Activated CD8-positive, alpha-beta memory T cell treated with anti-CD3 and anti-CD28 coated beads for 4 hours (primary cell): ENCODE data around the gene C20orf202.

Source experiments
- DNase-seq, 2 donors: peaks; one replicate each; pipeline ENCODE4 v3.0.0-alpha.2; 2020; ENCODE audit warnings: low read depth in 2 of 2

C20orf202 gene

GRCh38 chr20:1184638-1185315 lies 18.5 kb upstream of the C20orf202 start, which contains the start of gene TMEM74B:
TSS of gene TMEM74B (minus strand) at chr20:1184981. CDS start at chr20:1183801, 1,180 bp downstream.
- DNase-seq = no peak

- no peak for DNase-seq
Measured at GRCh38 chr20:1185316-1185741, 17.9 kb upstream of the C20orf202 start.

- no peak for DNase-seq
Measured at GRCh38 chr20:1185790-1186334, 17.4 kb upstream of the C20orf202 start.

GRCh38 chr20:1186367-1186991 lies 16.8 kb upstream of the C20orf202 start:
- no peak for DNase-seq

- no peak for DNase-seq
Measured at GRCh38 chr20:1187605-1188171, 15.6 kb upstream of the C20orf202 start.

- DNase-seq = no peak
Measured at GRCh38 chr20:1188347-1188746, 14.9 kb upstream of the C20orf202 start.

GRCh38 chr20:1189827-1190226 lies 13.4 kb upstream of the C20orf202 start:
- no peak for DNase-seq

DNA sequence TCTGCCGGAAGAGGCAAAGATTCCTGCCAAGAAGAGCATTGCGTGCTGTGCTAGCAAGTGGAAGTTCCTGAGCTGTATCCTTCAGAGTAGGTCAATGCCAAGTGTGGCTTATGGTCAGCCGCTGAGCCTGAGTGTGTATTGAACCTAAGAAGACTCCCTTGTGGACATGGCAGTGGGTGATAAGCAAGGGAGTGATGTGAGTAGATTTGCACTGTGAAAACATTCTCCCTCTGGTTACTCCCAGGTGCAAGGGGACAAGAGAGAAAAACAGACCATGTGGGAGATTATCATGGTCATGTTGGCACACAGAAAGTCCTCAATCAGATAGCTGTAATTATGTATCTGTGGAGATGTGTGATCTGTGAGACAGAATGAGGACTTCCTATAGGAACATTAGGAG lies 12.4 kb upstream of the C20orf202 start:
- DNase-seq = no peak

- no peak for DNase-seq
Measured at GRCh38 chr20:1191299-1191698, 12.0 kb upstream of the C20orf202 start.

- no peak for DNase-seq
Measured at GRCh38 chr20:1195226-1195625, 8.0 kb upstream of the C20orf202 start.

GRCh38 chr20:1196634-1197033 lies 6.6 kb upstream of the C20orf202 start:
- DNase-seq = no peak

GRCh38 chr20:1197801-1198200 lies 5.5 kb upstream of the C20orf202 start:
- DNase-seq = no peak

DNA sequence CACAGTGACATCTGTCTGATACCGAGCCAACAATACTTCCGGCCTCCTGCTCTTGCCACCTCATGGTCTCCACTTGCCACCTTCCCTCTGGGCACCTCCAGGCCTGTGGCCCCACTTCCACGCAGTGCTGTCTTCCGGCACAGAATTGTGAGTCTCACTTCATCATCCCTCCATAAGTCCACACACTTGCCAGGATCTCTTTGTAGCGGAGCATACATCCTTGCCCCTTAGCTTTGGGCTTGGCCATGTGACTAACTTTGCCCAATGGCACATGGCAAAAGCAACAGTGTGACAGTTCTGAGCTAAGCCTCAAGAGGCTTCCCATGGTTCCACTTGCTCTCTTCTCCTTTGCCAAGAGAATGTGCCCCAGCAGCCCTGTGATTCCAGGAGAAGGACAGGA lies 4.5 kb upstream of the C20orf202 start:
- no peak for DNase-seq

DNA sequence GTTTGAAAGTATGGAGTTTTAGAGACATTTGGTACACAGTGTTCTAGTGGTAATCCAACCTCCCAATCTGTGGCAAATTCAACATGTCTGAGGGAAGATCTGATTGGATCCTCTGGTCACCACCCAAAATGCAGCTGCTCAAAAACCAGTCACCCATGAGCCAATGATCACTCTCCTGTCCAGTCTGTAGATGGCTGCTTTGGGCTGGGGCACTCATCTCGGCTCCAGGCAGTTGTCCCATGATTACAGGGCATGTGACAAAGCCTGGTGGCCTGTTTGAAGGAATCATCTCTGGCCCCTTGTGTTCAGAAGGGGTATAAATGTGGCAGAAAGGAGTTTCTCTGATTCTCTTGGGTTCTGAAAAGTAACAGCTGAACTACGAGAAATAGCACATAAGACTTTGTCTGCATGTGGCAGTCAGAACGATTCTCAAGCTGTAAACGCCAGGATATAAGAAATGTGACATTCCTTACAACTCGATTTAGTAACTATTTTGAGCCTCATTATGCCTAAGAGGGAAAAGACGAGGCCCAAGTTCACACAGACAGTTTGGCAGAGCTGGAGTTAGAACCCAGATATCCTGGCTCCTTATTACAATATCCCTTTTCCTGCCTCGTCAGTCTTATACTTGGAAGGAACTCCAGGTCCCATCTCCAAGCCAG lies 3.9 kb upstream of the C20orf202 start:
- no peak for DNase-seq

DNA sequence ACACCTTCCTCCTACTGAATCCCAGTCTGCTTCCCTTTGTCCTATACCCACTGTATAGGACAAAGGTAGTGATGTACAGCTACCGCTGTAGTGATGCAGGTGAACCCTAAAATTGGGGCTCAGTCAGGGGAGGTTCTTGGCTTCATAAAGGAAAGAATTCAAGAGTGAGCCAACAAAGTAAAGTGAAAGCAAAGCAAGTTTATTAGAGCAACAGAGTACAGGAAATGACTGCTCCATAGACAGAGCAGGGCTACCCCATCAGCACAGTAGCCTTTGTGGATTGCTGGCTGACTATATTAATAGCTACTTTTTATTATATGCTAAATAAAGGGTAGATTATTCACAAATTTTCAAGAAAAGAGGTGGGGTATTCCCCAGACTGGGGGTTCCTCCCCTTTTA lies 3.3 kb upstream of the C20orf202 start:
- DNase-seq = no peak

- DNase-seq = no peak
Measured at GRCh38 chr20:1203630-1204029, 376 bp downstream of the C20orf202 start.

- no peak for DNase-seq
Measured at GRCh38 chr20:1204113-1204512, 859 bp downstream of the C20orf202 start.

DNA sequence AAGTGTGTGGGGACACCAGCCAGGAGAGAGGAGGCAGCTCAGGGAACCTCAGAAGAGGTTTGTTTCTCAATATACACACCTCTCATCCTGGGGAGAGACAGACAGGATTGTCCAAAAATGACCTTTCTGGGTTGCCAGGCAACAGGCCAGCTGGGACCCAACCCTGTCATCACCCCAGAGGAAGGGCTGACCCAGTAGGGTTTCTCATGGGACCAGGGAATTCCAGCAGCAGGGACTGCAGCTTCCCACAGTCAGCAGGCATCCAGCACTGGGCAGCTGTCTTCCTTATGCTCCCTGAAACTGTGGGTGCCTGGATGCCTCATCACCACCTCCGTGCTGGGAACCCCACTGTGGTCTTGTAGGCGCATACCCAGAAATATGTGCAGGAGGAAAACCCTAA lies 1.3 kb downstream of the C20orf202 start:
- DNase-seq = no peak

DNA sequence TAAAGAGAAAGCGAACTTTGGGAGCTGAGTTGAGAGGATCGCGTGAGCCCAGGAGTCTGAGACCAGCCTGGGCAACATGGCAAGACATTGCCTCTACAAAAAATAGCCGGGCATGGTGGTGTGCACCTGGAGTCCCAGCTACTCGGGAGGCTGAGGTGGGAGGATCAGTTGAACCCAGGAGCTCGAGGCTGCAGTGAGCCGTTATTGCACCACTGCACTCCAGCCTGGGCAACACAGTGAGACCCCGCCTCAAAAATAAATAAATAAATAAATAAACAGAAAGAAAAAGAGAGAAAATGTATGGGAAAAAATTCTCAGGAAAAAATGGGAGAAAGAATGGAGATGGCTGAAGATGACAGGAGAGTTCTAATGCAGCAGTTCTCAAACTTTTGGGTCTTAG lies 2.5 kb downstream of the C20orf202 start:
- no peak for DNase-seq

DNA sequence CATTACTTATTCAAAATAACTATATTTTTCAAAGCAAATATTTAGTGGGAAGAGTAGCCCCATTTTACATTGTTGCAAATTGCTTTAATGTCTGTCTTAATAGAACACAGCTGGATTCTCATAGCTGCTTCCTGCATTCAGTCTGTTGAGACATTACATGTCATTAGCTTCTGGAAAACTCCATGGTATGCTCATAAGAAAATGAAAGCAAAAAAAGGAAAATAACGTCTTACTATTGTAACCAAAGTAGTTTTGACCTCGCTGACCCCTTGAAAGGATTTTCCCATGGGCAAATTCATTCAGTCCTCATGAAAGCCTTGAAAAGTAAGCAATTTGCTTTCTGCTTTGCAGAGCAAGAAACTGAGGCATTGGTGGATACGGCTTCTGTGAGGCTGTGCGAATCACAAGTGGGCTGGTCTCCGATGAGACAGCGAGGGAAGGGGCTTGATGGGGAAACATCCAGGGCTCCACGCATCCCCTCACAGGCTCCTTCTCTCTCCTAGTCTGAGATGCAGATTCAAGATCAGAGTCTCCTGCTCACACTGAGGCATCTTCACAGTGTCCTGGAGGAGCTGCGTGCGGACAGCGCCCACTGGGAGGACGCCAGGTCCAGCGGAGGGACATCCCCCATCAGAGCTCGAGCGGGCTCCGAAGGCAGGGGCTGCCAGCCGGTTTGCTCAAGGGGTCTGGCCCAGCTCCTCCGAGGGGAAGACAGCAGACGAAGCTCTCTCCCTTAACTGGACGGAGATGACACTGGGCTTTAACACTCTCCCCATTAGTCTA lies 3.3 kb downstream of the C20orf202 start:
- no peak for DNase-seq

DNA sequence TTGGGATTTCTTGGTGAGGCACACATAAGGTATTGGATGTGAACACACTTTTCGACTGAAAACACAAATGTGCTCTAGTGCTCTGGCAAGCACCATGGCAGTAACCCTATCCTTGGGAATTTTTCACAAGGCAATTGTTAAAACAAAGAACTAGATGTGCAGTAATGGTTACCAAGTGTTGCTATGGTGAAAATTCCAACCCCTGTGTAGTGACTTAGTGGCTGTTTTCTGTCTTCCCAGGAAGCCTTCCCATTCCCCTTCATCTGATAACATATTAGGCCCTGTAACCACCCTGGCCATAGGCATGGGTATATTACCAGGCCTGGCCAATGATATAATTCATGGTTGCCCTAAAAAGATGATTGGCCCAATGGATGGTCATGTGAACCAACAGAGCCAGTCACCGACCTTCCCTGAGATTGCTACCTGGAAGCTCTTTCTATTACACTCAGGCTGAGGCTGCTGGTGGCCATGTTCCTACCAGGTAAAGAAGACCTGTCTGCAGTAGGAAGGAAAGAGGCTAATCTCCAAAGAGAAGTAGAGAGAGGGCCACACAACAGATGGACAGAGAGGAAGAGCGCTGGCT lies 4.1 kb downstream of the C20orf202 start:
- DNase-seq = no peak
